ENCODE measurements around the gene NCOA5.

DNA sequence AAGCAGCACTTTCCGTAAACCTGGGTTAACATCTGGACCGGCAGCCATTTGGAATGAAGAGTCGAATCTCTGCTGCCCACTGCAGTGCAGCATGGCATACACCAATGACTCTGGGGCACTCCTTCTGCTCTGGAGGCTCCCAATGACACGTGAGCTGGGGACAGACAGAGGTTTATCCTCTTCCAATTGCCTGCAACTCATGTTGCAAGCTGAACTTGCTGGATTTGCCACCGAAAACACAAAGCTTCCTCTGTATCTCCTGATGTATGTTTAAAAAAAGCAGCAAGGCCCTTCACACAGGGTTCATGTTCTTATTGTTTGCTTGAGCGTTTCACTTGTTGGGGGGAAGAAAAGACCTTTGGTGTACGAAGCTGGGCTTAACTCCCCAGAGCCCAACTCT, 10.8 kb downstream of the NCOA5 start:
- TF ChIP-seq YY1 (IDR thresholded peaks at IDR 0.05; ENCODE audit: insufficient read depth, insufficient read length) (no peak), ZNF274 (IDR thresholded peaks at IDR 0.05; ENCODE audit: low read depth, low read length) (no peak), SUZ12 (IDR thresholded peaks at IDR 0.05; ENCODE audit: extremely low read depth, insufficient read depth, insufficient read length) (no peak)

Data from NT2/D1 (cell line).